Effector memory CD4-positive, alpha-beta T cell (primary cell): ENCODE data around the gene IL1B.

Experiments used
- DNase-seq, 3 donors: peaks; one replicate each; pipeline ENCODE4 v3.0.0-alpha.2; 2020
- H3K27ac ChIP-seq: 2 replicates; pipeline ENCODE4 v1.7.0; 2013; ENCODE audit warnings: mild to moderate bottlenecking, low read length, moderate library complexity; ENCODE audit not compliant: insufficient read depth, poor library complexity, severe bottlenecking
- H3K27me3 ChIP-seq: replicated peaks from 2 replicates; pipeline ENCODE4 v1.7.0; 2013; ENCODE audit warnings: mild to moderate bottlenecking, low read length; ENCODE audit not compliant: insufficient read depth, control insufficient read depth, poor library complexity, severe bottlenecking
- H3K36me3 ChIP-seq: 2 replicates; pipeline ENCODE4 v1.7.0; 2013; ENCODE audit warnings: mild to moderate bottlenecking, low read length, moderate library complexity; ENCODE audit not compliant: control insufficient read depth, insufficient read depth
- H3K4me1 ChIP-seq: 2 replicates; pipeline ENCODE4 v1.7.0; 2013; ENCODE audit warnings: low read length, mild to moderate bottlenecking; ENCODE audit not compliant: control insufficient read depth, insufficient read depth, poor library complexity, severe bottlenecking
- H3K4me3 ChIP-seq: 2 replicates; pipeline ENCODE4 v1.7.0; 2013; ENCODE audit warnings: low read length, low read depth, mild to moderate bottlenecking; ENCODE audit not compliant: insufficient read depth, poor library complexity, severe bottlenecking
- H3K9me3 ChIP-seq: 2 replicates; pipeline ENCODE4 v1.7.0; 2013; ENCODE audit warnings: mild to moderate bottlenecking, low read length, moderate library complexity; ENCODE audit not compliant: control insufficient read depth

Gene IL1B

DNA sequence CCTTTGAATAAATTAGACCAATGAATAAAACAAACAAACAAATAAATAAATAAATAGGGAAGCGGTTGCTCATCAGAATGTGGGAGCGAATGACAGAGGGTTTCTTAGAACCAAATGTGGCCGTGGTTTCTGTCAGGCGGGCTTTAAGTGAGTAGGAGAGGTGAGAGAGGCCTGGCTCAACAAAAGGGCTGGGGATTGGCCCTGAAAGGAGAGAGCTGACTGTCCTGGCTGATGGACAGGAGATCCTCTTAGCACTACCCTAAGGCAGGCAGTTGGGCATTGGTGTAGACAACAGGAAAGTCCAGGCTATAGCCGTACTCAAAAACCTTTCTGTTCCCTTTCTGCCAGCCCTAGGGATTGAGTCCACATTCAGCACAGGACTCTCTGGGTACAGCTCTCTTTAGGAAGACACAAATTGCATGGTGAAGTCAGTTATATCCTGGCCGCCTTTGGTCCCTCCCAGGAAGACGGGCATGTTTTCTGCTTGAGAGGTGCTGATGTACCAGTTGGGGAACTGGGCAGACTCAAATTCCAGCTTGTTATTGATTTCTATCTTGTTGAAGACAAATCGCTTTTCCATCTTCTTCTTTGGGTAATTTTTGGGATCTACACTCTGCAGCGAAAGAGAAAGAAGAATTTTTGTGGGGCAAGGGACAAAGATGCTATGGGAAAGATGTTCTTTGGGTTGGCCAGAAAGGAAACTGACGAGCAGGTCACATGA is 6.5 kb downstream of the IL1B start:
- no peak for DNase-seq
- Histone ChIP-seq H3K27ac (no peak overlapping the region), H3K27me3 (no peaks in the 10 kb centered on the region), H3K9me3 (no peaks in the 10 kb centered on the region), H3K4me3 (no peak overlapping the region), H3K36me3 (no peaks in the 10 kb centered on the region), H3K4me1 (no peaks in the 10 kb centered on the region)

DNA sequence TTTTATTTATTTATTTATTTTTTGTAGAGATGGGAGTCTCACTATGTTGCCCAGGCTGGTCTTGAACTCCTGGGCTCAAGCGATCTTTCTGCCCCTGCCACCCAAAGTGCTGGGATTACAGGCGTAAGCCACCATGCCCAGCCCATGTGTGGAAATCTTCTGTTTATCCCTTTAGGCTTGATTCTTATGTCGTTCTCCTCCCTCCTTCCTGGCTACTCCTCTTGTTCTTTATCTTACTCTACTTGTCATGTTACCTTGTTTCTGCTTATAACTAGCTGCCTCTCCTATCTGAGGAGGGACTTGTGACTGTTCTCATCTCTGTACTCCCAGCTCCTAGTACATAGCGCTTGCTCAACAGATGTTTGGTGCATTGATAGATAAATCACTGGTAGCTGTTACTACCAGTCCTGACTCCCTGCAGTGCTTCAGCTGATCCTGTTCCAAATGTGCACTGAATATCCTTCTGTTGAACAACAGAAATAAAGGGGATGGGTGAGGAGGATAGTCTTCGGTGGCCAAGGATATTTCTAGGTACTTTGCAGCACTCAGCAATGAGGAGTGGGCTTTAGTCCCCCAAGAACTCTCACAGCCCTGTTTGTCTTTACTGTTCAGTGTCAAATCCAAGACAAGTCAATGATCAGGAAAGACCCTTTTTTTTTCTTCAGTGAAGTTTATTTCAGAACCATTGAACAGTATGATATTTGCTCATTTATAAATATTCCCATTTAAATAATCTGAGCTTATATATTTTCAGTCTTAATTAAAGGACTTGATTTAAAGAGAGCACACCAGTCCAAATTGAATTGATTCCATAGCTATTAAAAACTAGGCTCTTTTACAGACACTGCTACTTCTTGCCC is 7.2 kb downstream of the IL1B start:
- no peaks in the 10 kb centered on the region for H3K36me3 ChIP-seq
- H3K4me3 ChIP-seq, result no peak overlapping the region
- no peaks in the 10 kb centered on the region for H3K27me3 ChIP-seq
- no peaks in the 10 kb centered on the region for H3K9me3 ChIP-seq
- no peaks in the 10 kb centered on the region for H3K4me1 ChIP-seq
- no peak for DNase-seq
- no peak overlapping the region for H3K27ac ChIP-seq

GRCh38 chr2:112828251-112828691 is 8.3 kb downstream of the IL1B start:
- Histone ChIP-seq H3K4me3 (no peak overlapping the region), H3K9me3 (no peaks in the 10 kb centered on the region), H3K4me1 (no peaks in the 10 kb centered on the region), H3K27ac (no peak overlapping the region), H3K36me3 (no peaks in the 10 kb centered on the region), H3K27me3 (no peaks in the 10 kb centered on the region)
- DNase-seq, result no peak

GRCh38 chr2:112827604-112828185 is 8.9 kb downstream of the IL1B start:
- no peak overlapping the region for H3K27ac ChIP-seq
- DNase-seq, result no peak

GRCh38 chr2:112827009-112827408 is 9.6 kb downstream of the IL1B start:
- no peak for DNase-seq
- H3K27ac ChIP-seq, result no peak overlapping the region
- H3K4me3 ChIP-seq, result no peak overlapping the region
- H3K36me3 ChIP-seq, result no peaks in the 10 kb centered on the region
- H3K4me1 ChIP-seq, result no peaks in the 10 kb centered on the region
- no peaks in the 10 kb centered on the region for H3K9me3 ChIP-seq
- no peaks in the 10 kb centered on the region for H3K27me3 ChIP-seq

More at GRCh38 chr2:112827604-112828185, 8.9 kb downstream of the IL1B start:
- Histone ChIP-seq H3K4me1 (no peaks in the 10 kb centered on the region), H3K4me3 (no peak overlapping the region), H3K9me3 (no peaks in the 10 kb centered on the region), H3K36me3 (no peaks in the 10 kb centered on the region), H3K27me3 (no peaks in the 10 kb centered on the region)

DNA sequence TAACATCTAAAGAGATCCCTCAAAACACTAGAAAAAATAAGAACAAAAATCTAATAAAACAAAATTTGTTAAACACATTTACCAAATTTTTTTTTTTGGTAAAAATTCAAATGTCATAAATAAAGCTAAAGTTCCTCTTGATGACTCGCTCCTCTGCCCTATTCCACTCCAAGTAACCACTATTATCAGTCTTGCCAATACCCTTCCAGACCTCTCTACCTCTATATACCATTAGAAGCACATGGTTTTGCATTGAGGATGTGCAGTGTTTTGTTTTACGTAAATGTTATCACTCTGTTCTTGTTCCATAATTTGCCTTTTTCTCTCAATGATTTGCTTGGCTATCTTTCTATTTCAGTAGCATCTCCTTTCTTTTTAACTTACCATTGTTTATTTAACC is 10.9 kb downstream of the IL1B start:
- Histone ChIP-seq H3K4me1 (no peaks in the 10 kb centered on the region), H3K27ac (no peak overlapping the region), H3K4me3 (no peak overlapping the region), H3K9me3 (no peaks in the 10 kb centered on the region), H3K27me3 (no peaks in the 10 kb centered on the region), H3K36me3 (no peaks in the 10 kb centered on the region)
- no peak for DNase-seq

- Histone ChIP-seq H3K4me1 (no peaks in the 10 kb centered on the region), H3K27ac (no peak overlapping the region), H3K9me3 (no peaks in the 10 kb centered on the region), H3K4me3 (no peak overlapping the region), H3K36me3 (no peaks in the 10 kb centered on the region), H3K27me3 (no peaks in the 10 kb centered on the region)
- DNase-seq, result no peak
Observed at GRCh38 chr2:112824694-112825085, 11.9 kb downstream of the IL1B start.

DNA sequence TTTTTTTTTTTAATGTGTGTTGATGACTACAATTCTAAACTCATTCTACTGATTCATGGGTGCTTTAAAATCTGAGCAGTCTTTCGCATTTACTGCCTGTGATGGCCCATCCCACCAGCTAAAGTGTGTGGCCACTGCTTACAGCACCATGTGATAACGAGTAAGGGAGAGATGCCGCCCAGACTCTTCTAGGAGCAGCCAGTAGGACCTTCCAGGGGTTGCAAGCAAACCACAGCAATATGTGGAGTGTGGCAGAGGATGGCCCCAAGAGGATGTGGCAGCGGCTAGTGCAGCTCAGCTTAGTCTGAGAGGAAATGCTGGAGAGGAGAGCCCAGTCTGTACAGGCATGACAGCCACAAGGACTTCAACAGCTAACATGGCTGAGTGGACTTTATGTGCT is 14.9 kb downstream of the IL1B start:
- no peaks in the 10 kb centered on the region for H3K9me3 ChIP-seq
- H3K27ac ChIP-seq, result no peak overlapping the region
- H3K27me3 ChIP-seq, result no peaks in the 10 kb centered on the region
- no peak for DNase-seq
- H3K4me3 ChIP-seq, result no peak overlapping the region
- no peaks in the 10 kb centered on the region for H3K36me3 ChIP-seq
- no peaks in the 10 kb centered on the region for H3K4me1 ChIP-seq

GRCh38 chr2:112821142-112821541 is 15.4 kb downstream of the IL1B start:
- DNase-seq, result no peak
- H3K36me3 ChIP-seq, result no peaks in the 10 kb centered on the region
- H3K27ac ChIP-seq, result no peak overlapping the region
- no peaks in the 10 kb centered on the region for H3K9me3 ChIP-seq
- H3K27me3 ChIP-seq, result no peaks in the 10 kb centered on the region
- no peak overlapping the region for H3K4me3 ChIP-seq
- no peaks in the 10 kb centered on the region for H3K4me1 ChIP-seq

GRCh38 chr2:112820343-112820742 is 16.2 kb downstream of the IL1B start:
- Histone ChIP-seq H3K27me3 (no peaks in the 10 kb centered on the region), H3K4me3 (no peak overlapping the region), H3K4me1 (no peaks in the 10 kb centered on the region), H3K9me3 (no peaks in the 10 kb centered on the region), H3K36me3 (no peaks in the 10 kb centered on the region), H3K27ac (no peak overlapping the region)
- DNase-seq, result no peak
